Fibroblast of villous mesenchyme (primary cell): Measurements from ENCODE around the gene THRB. TPM values are rescaled to one million over a fixed set of nuclear protein-coding genes. Genes with fewer than 3 reads are reported as not detected.

ENCODE experiments used
- DNase-seq: peaks from one replicate; pipeline ENCODE4 v3.0.0-alpha.2; 2010; ENCODE audit warnings: low read depth
- H3K4me3 ChIP-seq: 2 replicates; pipeline ENCODE4 v1.5.1; 2011; ENCODE audit warnings: low read depth, mild to moderate bottlenecking, low read length
- CTCF ChIP-seq: IDR thresholded peaks from 2 replicates; pipeline ENCODE4 v1.5.1; 2012; ENCODE audit warnings: low read depth, mild to moderate bottlenecking, low read length; ENCODE audit not compliant: insufficient read depth
- total RNA-seq: library from RNA; depleted of rRNA; stranded (reverse); fragments of >200 nt; gene quantifications from 2 replicates; pipeline ENCODE4 v1.2.3, GENCODE V29; 2012

Gene THRB
- total RNA-seq, 1 donor = 13.4 TPM

- no peak for DNase-seq
- no peak overlapping the region for H3K4me3 ChIP-seq
- TF ChIP-seq CTCF = no peak
Measured at GRCh38 chr3:24323272-24323671, 171.4 kb downstream of the THRB start.

DNA sequence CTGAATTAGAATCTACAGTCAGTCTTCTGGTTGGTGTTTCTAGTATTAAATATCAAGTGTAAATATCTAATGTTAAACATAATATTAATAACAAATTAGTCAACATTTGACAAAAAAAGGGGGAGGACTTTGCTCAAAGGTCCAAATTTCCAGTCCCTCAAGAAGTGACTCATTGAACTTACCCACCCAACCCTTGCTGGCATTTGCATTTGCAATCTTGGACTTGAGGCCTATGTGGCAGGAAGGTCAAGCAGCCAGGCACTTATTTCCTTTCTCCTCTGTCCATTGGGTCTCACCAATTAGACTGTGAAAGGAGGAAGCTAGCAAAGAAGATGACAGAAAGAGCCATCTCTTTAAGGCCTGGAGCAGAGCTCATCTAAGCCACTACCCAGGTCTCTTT lies 174.0 kb downstream of the THRB start:
- DNase-seq = no peak
- TF ChIP-seq CTCF = no peak
- H3K4me3 ChIP-seq = no peak overlapping the region

- DNase-seq = no peak
- H3K4me3 ChIP-seq = no peak overlapping the region
- no peak for TF ChIP-seq CTCF
Measured at GRCh38 chr3:24318677-24319287, 175.9 kb downstream of the THRB start.

- TF ChIP-seq CTCF = no peak
- no peak overlapping the region for H3K4me3 ChIP-seq
- peak; percentile 48 for DNase-seq
Measured at GRCh38 chr3:24316887-24317383, 177.7 kb downstream of the THRB start.

GRCh38 chr3:24315971-24316370 lies 178.7 kb downstream of the THRB start:
- no peak for DNase-seq
- TF ChIP-seq CTCF = no peak
- no peak overlapping the region for H3K4me3 ChIP-seq

- no peak for DNase-seq
Measured at GRCh38 chr3:24315356-24315755, 179.3 kb downstream of the THRB start.

More at GRCh38 chr3:24315356-24315755, 179.3 kb downstream of the THRB start:
- TF ChIP-seq CTCF = no peak
- H3K4me3 ChIP-seq = no peak overlapping the region
